HG02981 (cell line): ENCODE measurements around the gene MLST8.
"Not testable (repeated sequence)": the region's sequence is repeated elsewhere in the genome, so short reads cannot be mapped to it uniquely, and the experiment has no call there.

Source experiments
- ATAC-seq: cut with Tn5 transposase; IDR thresholded peaks from one replicate; pipeline ENCODE4 v1.9.1; 2021; ENCODE audit warnings: mild to moderate bottlenecking, moderate library complexity; ENCODE audit not compliant: unreplicated experiment

The MLST8 gene

GRCh38 chr16:2231016-2231931 lies 26.0 kb downstream of the MLST8 start:
- ATAC-seq: no peak

- ATAC-seq: no peak
These were observed 27.1 kb downstream of the MLST8 start for GRCh38 chr16:2232094-2232990.

GRCh38 chr16:2233046-2233775 lies 28.0 kb downstream of the MLST8 start:
- ATAC-seq: no peak

- ATAC-seq: no peak
These were observed 28.9 kb downstream of the MLST8 start for GRCh38 chr16:2233872-2234812.

- ATAC-seq: no peak
These were observed 29.5 kb downstream of the MLST8 start for GRCh38 chr16:2234813-2235170.

GRCh38 chr16:2235234-2235651 lies 30.0 kb downstream of the MLST8 start:
- no peak for ATAC-seq

- ATAC-seq: no peak
These were observed 30.6 kb downstream of the MLST8 start for GRCh38 chr16:2235695-2236336.

- ATAC-seq: no peak
These were observed 31.3 kb downstream of the MLST8 start, which contains the start of gene DNASE1L2 for GRCh38 chr16:2236337-2237101. Gene DNASE1L2, plus strand, starts transcription at chr16:2236444. Its CDS starts 373 bp downstream, at chr16:2236817.

- ATAC-seq: no peak
These were observed 31.8 kb downstream of the MLST8 start for GRCh38 chr16:2237102-2237482.

GRCh38 chr16:2237493-2238149 lies 32.4 kb downstream of the MLST8 start:
- ATAC-seq: no peak

- ATAC-seq: no peak
These were observed 33.0 kb downstream of the MLST8 start for GRCh38 chr16:2238150-2238837.

GRCh38 chr16:2238838-2239675 lies 33.8 kb downstream of the MLST8 start:
- ATAC-seq: no peak

- ATAC-seq: not testable (repeated sequence)
These were observed 35.1 kb downstream of the MLST8 start for GRCh38 chr16:2240331-2240730.

- no peak for ATAC-seq
These were observed 37.3 kb downstream of the MLST8 start for GRCh38 chr16:2242598-2242997.

- ATAC-seq: no peak
These were observed 37.8 kb downstream of the MLST8 start for GRCh38 chr16:2243031-2243528.

GRCh38 chr16:2243781-2244180 lies 38.5 kb downstream of the MLST8 start:
- ATAC-seq: no peak
